GM12878 (cell line): ENCODE measurements around the gene PRTFDC1. TPM values are rescaled to one million over a fixed set of nuclear protein-coding genes. Genes with fewer than 3 reads are reported as not detected.

ENCODE experiments used
- CBX5 ChIP-seq: sonication (generic); IDR thresholded peaks from 2 replicates; pipeline ENCODE4 v1.6.1; 2016; ENCODE audit warnings: low read depth, moderate library complexity, mild to moderate bottlenecking, inconsistent platforms
- CREM ChIP-seq: IDR thresholded peaks from 2 replicates; pipeline ENCODE4 v1.6.1; 2014; ENCODE audit warnings: antibody characterized with exemption, low read depth
- EGR1 ChIP-seq, 2 experiments: IDR thresholded peaks; 1 replicate in 1 of 2; 2 replicates in 1 of 2; pipeline ENCODE4 v1.6.1; 2011 to 2012; ENCODE audit warnings: low read depth in 2 of 2, low read length in 2 of 2, borderline replicate concordance in 1 of 2, mild to moderate bottlenecking in 1 of 2, moderate library complexity in 1 of 2
- FOS ChIP-seq: IDR thresholded peaks from 3 replicates; pipeline ENCODE4 v1.6.1; 2011; ENCODE audit warnings: borderline replicate concordance; ENCODE audit not compliant: insufficient read length; ENCODE audit errors: extremely low read depth
- GATAD2B ChIP-seq: fragments of 450-650 bp; conservative IDR thresholded peaks from 2 replicates; pipeline ENCODE4 v1.6.1; 2017; ENCODE audit warnings: low read depth, mild to moderate bottlenecking, moderate library complexity
- IKZF1 ChIP-seq: fragments of 450-650 bp; conservative IDR thresholded peaks from 2 replicates; pipeline ENCODE4 v1.6.1; 2017; ENCODE audit warnings: antibody characterized with exemption, mild to moderate bottlenecking
- IKZF2 ChIP-seq, 2 experiments: fragments of 450-650 bp; IDR thresholded peaks; 2 replicates each; pipeline ENCODE4 v1.6.1; 2017; ENCODE audit warnings: mild to moderate bottlenecking in 2 of 2, moderate library complexity in 2 of 2
- IRF4 ChIP-seq: IDR thresholded peaks from 2 replicates; pipeline ENCODE4 v1.6.1; 2011; ENCODE audit warnings: low read depth, low read length
- KAT2A ChIP-seq: conservative IDR thresholded peaks from 2 replicates; pipeline ENCODE4 v1.6.1; 2011; ENCODE audit warnings: low read depth, low read length; ENCODE audit not compliant: control insufficient read depth
- KDM1A ChIP-seq: fragments of 200-600 bp; sonication (generic); IDR thresholded peaks from 2 replicates; pipeline ENCODE4 v1.6.1; 2016; ENCODE audit warnings: borderline replicate concordance
- LARP7 ChIP-seq: fragments of 450-650 bp; IDR thresholded peaks from 2 replicates; pipeline ENCODE4 v1.6.1; 2017; ENCODE audit warnings: mild to moderate bottlenecking
- PAX8 ChIP-seq: fragments of 450-650 bp; IDR thresholded peaks from 2 replicates; pipeline ENCODE4 v1.6.1; 2017; ENCODE audit warnings: mild to moderate bottlenecking, moderate library complexity
- POLR2A ChIP-seq: IDR thresholded peaks from 2 replicates; pipeline ENCODE4 v1.6.1; 2011; ENCODE audit warnings: low read depth, mild to moderate bottlenecking, low read length
- POU2F2 ChIP-seq: IDR thresholded peaks from 3 replicates; pipeline ENCODE4 v1.6.1; 2011; ENCODE audit warnings: low read depth, mild to moderate bottlenecking, low read length, borderline replicate concordance
- RCOR1 ChIP-seq: conservative IDR thresholded peaks from 2 replicates; pipeline ENCODE4 v1.6.1; 2012; ENCODE audit warnings: low read depth, low read length, improper control_type of control experiment
- SUZ12 ChIP-seq: fragments of 200-600 bp; sonication (generic); IDR thresholded peaks from one replicate; pipeline ENCODE4 v1.6.1; 2018; ENCODE audit warnings: antibody characterized with exemption, mild to moderate bottlenecking; ENCODE audit not compliant: unreplicated experiment
- TAF1 ChIP-seq: IDR thresholded peaks from 2 replicates; pipeline ENCODE4 v1.6.1; 2011; ENCODE audit warnings: mild to moderate bottlenecking, low read depth, low read length, borderline replicate concordance
- TBL1XR1 ChIP-seq: IDR thresholded peaks from 2 replicates; pipeline ENCODE4 v1.6.1; 2012; ENCODE audit warnings: low read depth, low read length, improper control_type of control experiment
- WRNIP1 ChIP-seq: IDR thresholded peaks from 2 replicates; pipeline ENCODE4 v1.6.1; 2011; ENCODE audit warnings: low read depth, low read length, improper control_type of control experiment, borderline replicate concordance
- ZBED1 ChIP-seq: IDR thresholded peaks from 2 replicates; pipeline ENCODE4 v1.6.1; 2016; ENCODE audit warnings: borderline replicate concordance
- polyA plus RNA-seq, 11 experiments: library from polyadenylated mRNA; depleted of rRNA in 4 of 11; unstranded in 6 of 11; stranded (reverse) in 5 of 11; fragments of >200 nt; fragmentation: Nextera tagmentation in 4 of 11; fragmentation: Illumina TruSeq in 1 of 11; extraction: Ambion mirVana in 4 of 11; extraction: Trizol in 1 of 11; gene quantifications; 1 replicate in 1 of 11; 2 replicates in 10 of 11; pipeline versions ENCODE4 v1.2.1 to v1.2.3, GENCODE V29; 2011 to 2016; ENCODE audit warnings: inconsistent platforms in 2 of 11, missing spikeins in 2 of 11, low read depth in 1 of 11
- total RNA-seq, 4 experiments: library from RNA; depleted of rRNA in 3 of 4; stranded (reverse); fragments of >200 nt in 3 of 4; fragmentation: Illumina TruSeq in 1 of 4; extraction: Trizol in 1 of 4; gene quantifications; 2 replicates each; pipeline versions ENCODE4 v1.2.1 to v1.2.3, GENCODE V29; 2013 to 2021
- TF ChIP-seq, protein P1 (sequence below): IDR thresholded peaks from 2 replicates; pipeline ENCODE4 v1.6.1; 2012; ENCODE audit warnings: low read depth, low read length, improper control_type of control experiment
- TF ChIP-seq, protein P2 (sequence below): fragments of 450-650 bp; IDR thresholded peaks from 2 replicates; pipeline ENCODE4 v1.6.1; 2016; ENCODE audit warnings: mild to moderate bottlenecking

The PRTFDC1 gene
- total and polyA plus RNA-seq, 10 of the 15 experiments (the other 5 are each of a cell fraction or from before 2014, with no cell fraction given): 5.5 to 17.3 (median 11.3) TPM

DNA sequence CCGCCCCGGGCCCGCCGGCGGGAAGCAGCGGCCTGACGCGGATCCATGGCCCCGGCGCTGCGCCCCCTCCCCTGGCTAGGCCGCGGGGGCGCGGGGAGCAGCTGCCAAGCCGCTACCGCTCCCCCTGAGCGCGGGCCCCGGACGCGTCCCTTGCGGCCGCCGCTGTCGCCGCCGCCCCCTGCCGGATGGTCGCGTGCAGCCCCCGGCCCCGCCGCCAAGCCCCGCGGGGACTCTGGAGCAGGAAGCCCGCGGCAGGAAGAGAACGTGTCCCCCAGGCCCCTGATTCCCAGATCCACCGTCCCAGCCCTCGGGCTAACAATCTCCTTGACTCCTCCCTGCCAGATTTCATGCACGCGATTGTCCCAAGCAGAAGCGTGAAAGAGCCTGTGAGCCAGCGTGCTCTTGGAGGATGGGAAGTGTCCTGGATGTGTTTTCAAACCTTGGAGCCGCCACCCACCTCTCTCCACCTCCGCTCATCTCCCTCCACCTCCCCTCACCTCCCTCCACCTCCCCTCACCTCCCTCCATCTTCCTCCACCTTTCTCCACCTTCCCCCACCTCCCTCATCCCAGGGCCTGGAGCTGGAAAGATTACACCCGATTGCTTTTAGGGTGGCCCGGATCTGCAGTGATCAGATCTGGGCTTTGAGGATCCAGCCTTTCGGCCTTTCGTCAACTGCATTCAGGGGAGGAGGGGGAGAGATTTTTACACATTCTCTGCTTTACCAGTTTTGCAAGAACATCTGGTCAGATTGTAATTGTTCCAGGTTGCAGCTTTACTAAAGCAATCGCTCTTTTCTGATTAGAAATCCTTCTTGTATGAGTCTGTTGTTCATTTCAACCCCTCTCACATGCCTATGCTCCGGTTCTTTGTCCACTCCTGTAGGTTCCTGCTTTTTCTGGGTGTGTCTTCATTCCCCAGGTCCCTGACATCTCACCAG lies 570 bp upstream of the PRTFDC1 start (continued):
- TF ChIP-seq, protein P1, sequence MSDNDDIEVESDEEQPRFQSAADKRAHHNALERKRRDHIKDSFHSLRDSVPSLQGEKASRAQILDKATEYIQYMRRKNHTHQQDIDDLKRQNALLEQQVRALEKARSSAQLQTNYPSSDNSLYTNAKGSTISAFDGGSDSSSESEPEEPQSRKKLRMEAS: no peak
- no peak for TF ChIP-seq FOS
- no peak for TF ChIP-seq TBL1XR1
- TF ChIP-seq POLR2A: peak; percentile 51
- TF ChIP-seq KAT2A: no peak
- no peak for TF ChIP-seq KDM1A
- TF ChIP-seq IKZF1: peak; percentile 83
- TF ChIP-seq LARP7: peak; percentile 72
- no peak for TF ChIP-seq PAX8
- TF ChIP-seq POU2F2: peak; percentile 10; the same call in 1 of the 3 replicates
- TF ChIP-seq WRNIP1: no peak
- TF ChIP-seq SUZ12: no peak
- TF ChIP-seq GATAD2B: peak; percentile 78
- no peak for TF ChIP-seq CBX5
- no peak for TF ChIP-seq IRF4
- TF ChIP-seq ZBED1: no peak
- TF ChIP-seq IKZF2 (IDR thresholded peaks at IDR 0.05): peak in 1 of 2 experiments; percentile 9; a peak in 2 of 4 replicates
- no peak for TF ChIP-seq RCOR1
- TF ChIP-seq, protein P2, sequence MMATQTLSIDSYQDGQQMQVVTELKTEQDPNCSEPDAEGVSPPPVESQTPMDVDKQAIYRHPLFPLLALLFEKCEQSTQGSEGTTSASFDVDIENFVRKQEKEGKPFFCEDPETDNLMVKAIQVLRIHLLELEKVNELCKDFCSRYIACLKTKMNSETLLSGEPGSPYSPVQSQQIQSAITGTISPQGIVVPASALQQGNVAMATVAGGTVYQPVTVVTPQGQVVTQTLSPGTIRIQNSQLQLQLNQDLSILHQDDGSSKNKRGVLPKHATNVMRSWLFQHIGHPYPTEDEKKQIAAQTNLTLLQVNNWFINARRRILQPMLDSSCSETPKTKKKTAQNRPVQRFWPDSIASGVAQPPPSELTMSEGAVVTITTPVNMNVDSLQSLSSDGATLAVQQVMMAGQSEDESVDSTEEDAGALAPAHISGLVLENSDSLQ: no peak
- TF ChIP-seq CREM: no peak
- peak in 1 of 2 experiments; percentile 16; a peak in 1 of 3 replicates for TF ChIP-seq EGR1 (IDR thresholded peaks at IDR 0.05; ENCODE audit: borderline replicate concordance in 1 of 2, low read depth in 2 of 2, low read length in 2 of 2)
- no peak for TF ChIP-seq TAF1
- TF ChIP-seq, all 136 proteins: peak for 21
